Right ventricle myocardium inferior (tissue), 1 donor: ENCODE data around the gene PLPP3. TPM values are rescaled to one million over a fixed set of nuclear protein-coding genes. Genes with fewer than 3 reads are reported as not detected.

Experiments used
- ATAC-seq: fragments of 200-7000 bp; cut with Tn5 transposase; one replicate; pipeline ENCODE4 v1.9.1; 2020; ENCODE audit warnings: mild to moderate bottlenecking, moderate library complexity
- DNase-seq: peaks from one replicate; pipeline ENCODE4 v3.0.0; 2021; ENCODE audit errors: missing footprints
- intact Hi-C: fragments of 100-400 bp; cut with DNase I; formaldehyde crosslinking; loops from one replicate; pipeline ENCODE4 v1.11.0; 2022
- total RNA-seq: library from RNA; stranded (reverse); fragmentation: NEBNext Ultra II Directional; extraction: Animal tissue kit (Norgen Biotek cat#: 25700); gene quantifications from one replicate; pipeline ENCODE4 v1.2.1, GENCODE V29; 2021
- donor health status: DM: no; HTN: yes; CAD: no; lungs with severe emphysema.

Gene PLPP3
- total RNA-seq, 1 donor from 2014 or later: 143 TPM

GRCh38 chr1:56456435-56457101 lies 122.8 kb downstream of the PLPP3 start:
- no peak for ATAC-seq
- no peak for DNase-seq
- intact Hi-C loops: no loop called here

GRCh38 chr1:56453417-56454078 lies 125.8 kb downstream of the PLPP3 start:
- ATAC-seq: no peak
- intact Hi-C loops: no loop called here
- DNase-seq: no peak

- intact Hi-C loops: no loop called here
- ATAC-seq: peak; percentile 17
- DNase-seq: no peak
These were observed 126.3 kb downstream of the PLPP3 start for GRCh38 chr1:56453016-56453415.

- ATAC-seq: peak; percentile 80
- no peak for DNase-seq
- intact Hi-C loops: no loop called here
These were observed 127.0 kb downstream of the PLPP3 start for GRCh38 chr1:56452027-56453011.

GRCh38 chr1:56451491-56451890 lies 127.9 kb downstream of the PLPP3 start:
- no peak for ATAC-seq
- intact Hi-C loops: no loop called here

GRCh38 chr1:56450004-56450666 lies 129.2 kb downstream of the PLPP3 start:
- intact Hi-C loops: no loop called here
- no peak for DNase-seq
- no peak for ATAC-seq

More at GRCh38 chr1:56451491-56451890, 127.9 kb downstream of the PLPP3 start:
- no peak for DNase-seq

GRCh38 chr1:56448529-56449300 lies 130.6 kb downstream of the PLPP3 start:
- no peak for DNase-seq
- no peak for ATAC-seq
- intact Hi-C loops: loop anchor here (10.0 kb wide), 1 partner anchor 126 kb away; the partner anchor contains the start of gene PLPP3

- peak; percentile 21 for ATAC-seq
These were observed 131.5 kb downstream of the PLPP3 start for GRCh38 chr1:56447823-56448222.

GRCh38 chr1:56446531-56447098 lies 132.7 kb downstream of the PLPP3 start:
- intact Hi-C loops: loop anchor here (10.0 kb wide), 1 partner anchor 128 kb away; the partner anchor contains the start of gene PLPP3
- DNase-seq (no peak), ATAC-seq (peak; percentile 92)

More at GRCh38 chr1:56447823-56448222, 131.5 kb downstream of the PLPP3 start:
- intact Hi-C loops: loop anchor here (10.0 kb wide), 1 partner anchor 127 kb away; the partner anchor contains the start of gene PLPP3
- no peak for DNase-seq

- no peak for DNase-seq
- ATAC-seq: no peak
- intact Hi-C loops: loop anchor here (10.0 kb wide), 1 partner anchor 130 kb away; the partner anchor contains the start of gene PLPP3
These were observed 134.3 kb downstream of the PLPP3 start for GRCh38 chr1:56444960-56445646.

Other genes starting within 250 kb of the PLPP3 start
- 77.9 TPM for gene PRKAA2, start 65.8 kb upstream of the PLPP3 start, total RNA-seq
- gene FYB2, start 239.8 kb upstream of the PLPP3 start, total RNA-seq: 14.0 TPM